RWPE2 (cell line): ENCODE measurements around the gene FAM131C.

Source experiments
- ATAC-seq: fragments of 200-7000 bp; cut with Tn5 transposase; 3 replicates; pipeline ENCODE4 v1.9.1; 2021; ENCODE audit warnings: low read depth
- DNase-seq: peaks from one replicate; pipeline ENCODE4 v3.0.0-alpha.2; 2020; ENCODE audit warnings: low spot score
- H3K27ac ChIP-seq: fragments of 450-650 bp; 2 replicates; pipeline ENCODE4 v1.5.1; 2017; ENCODE audit warnings: mild to moderate bottlenecking; ENCODE audit not compliant: poor library complexity, severe bottlenecking
- H3K27me3 ChIP-seq: fragments of 250-450 bp; sonication (Bioruptor Pico); 2 replicates; pipeline ENCODE4 v1.5.1; 2021; ENCODE audit warnings: mild to moderate bottlenecking, moderate library complexity; ENCODE audit not compliant: insufficient read depth, poor library complexity, severe bottlenecking
- H3K36me3 ChIP-seq: fragments of 250-450 bp; sonication (Bioruptor Pico); 2 replicates; pipeline ENCODE4 v1.5.1; 2020; ENCODE audit warnings: low read depth, mild to moderate bottlenecking, moderate library complexity
- H3K4me1 ChIP-seq: fragments of 250-450 bp; sonication (Bioruptor Pico); 2 replicates; pipeline ENCODE4 v1.5.1; 2021; ENCODE audit warnings: mild to moderate bottlenecking, moderate library complexity; ENCODE audit not compliant: insufficient read depth, poor library complexity, severe bottlenecking
- H3K4me3 ChIP-seq: fragments of 250-450 bp; sonication (Bioruptor Pico); 2 replicates; pipeline ENCODE4 v1.5.1; 2021; ENCODE audit warnings: mild to moderate bottlenecking, moderate library complexity; ENCODE audit not compliant: severe bottlenecking
- H3K9me3 ChIP-seq: fragments of 250-450 bp; sonication (Bioruptor Pico); 2 replicates; pipeline ENCODE4 v1.5.1; 2021; ENCODE audit warnings: mild to moderate bottlenecking, moderate library complexity; ENCODE audit not compliant: severe bottlenecking
- CTCF ChIP-seq: fragments of 450-650 bp; IDR thresholded peaks from one replicate; pipeline ENCODE4 v1.5.1; 2017; ENCODE audit warnings: mild to moderate bottlenecking, moderate library complexity; ENCODE audit not compliant: poor library complexity, severe bottlenecking

Gene FAM131C

GRCh38 chr1:16067127-16067768 is 6.2 kb downstream of the FAM131C start:
- no peak for DNase-seq
- no peak overlapping the region for H3K27ac ChIP-seq
- no peaks in the 10 kb centered on the region for H3K36me3 ChIP-seq
- H3K27me3 ChIP-seq, result no peaks in the 10 kb centered on the region
- no peaks in the 10 kb centered on the region for H3K9me3 ChIP-seq
- no peaks in the 10 kb centered on the region for H3K4me1 ChIP-seq
- no peak for TF ChIP-seq CTCF
- H3K4me3 ChIP-seq, result no peak overlapping the region
- ATAC-seq, result no peak

GRCh38 chr1:16066245-16066644 is 7.2 kb downstream of the FAM131C start:
- ATAC-seq (no peak), DNase-seq (no peak)
- TF ChIP-seq CTCF, result no peak
- Histone ChIP-seq H3K9me3 (no peaks in the 10 kb centered on the region), H3K27ac (no peak overlapping the region), H3K27me3 (no peaks in the 10 kb centered on the region), H3K4me1 (no peaks in the 10 kb centered on the region), H3K4me3 (no peak overlapping the region), H3K36me3 (no peaks in the 10 kb centered on the region)

- no peak overlapping the region for H3K27ac ChIP-seq
- H3K9me3 ChIP-seq, result no peaks in the 10 kb centered on the region
- no peaks in the 10 kb centered on the region for H3K4me1 ChIP-seq
- TF ChIP-seq CTCF, result no peak
- no peak for DNase-seq
- H3K36me3 ChIP-seq, result no peaks in the 10 kb centered on the region
- no peaks in the 10 kb centered on the region for H3K27me3 ChIP-seq
- no peak overlapping the region for H3K4me3 ChIP-seq
- no peak for ATAC-seq
These were observed 8.2 kb downstream of the FAM131C start for GRCh38 chr1:16065269-16065576.

- Histone ChIP-seq H3K4me1 (no peaks in the 10 kb centered on the region), H3K27me3 (no peaks in the 10 kb centered on the region), H3K9me3 (no peaks in the 10 kb centered on the region), H3K27ac (no peak overlapping the region), H3K36me3 (no peaks in the 10 kb centered on the region), H3K4me3 (no peak overlapping the region)
- no peak for DNase-seq
- no peak for ATAC-seq
- TF ChIP-seq CTCF, result no peak
These were observed 8.7 kb downstream of the FAM131C start for GRCh38 chr1:16064536-16065268.

GRCh38 chr1:16063921-16064320 is 9.5 kb downstream of the FAM131C start:
- ATAC-seq (no peak), DNase-seq (no peak)
- no peaks in the 10 kb centered on the region for H3K4me1 ChIP-seq
- H3K9me3 ChIP-seq, result no peaks in the 10 kb centered on the region
- H3K4me3 ChIP-seq, result no peak overlapping the region
- no peaks in the 10 kb centered on the region for H3K36me3 ChIP-seq
- no peak overlapping the region for H3K27ac ChIP-seq
- TF ChIP-seq CTCF, result no peak
- no peaks in the 10 kb centered on the region for H3K27me3 ChIP-seq
